Erythroblast (primary cell): ENCODE measurements around the gene SLIT1.

Experiments
- GATA1 ChIP-seq: IDR thresholded peaks from 2 replicates; pipeline ENCODE4 v1.6.1; 2011; ENCODE audit warnings: low read depth, mild to moderate bottlenecking, control low read depth, low read length, moderate library complexity
- POLR2A ChIP-seq: IDR thresholded peaks from 2 replicates; pipeline ENCODE4 v1.6.1; 2011; ENCODE audit warnings: mild to moderate bottlenecking, low read length

- no peak for TF ChIP-seq POLR2A
- no peak for TF ChIP-seq GATA1
Observed at GRCh38 chr10:97128039-97128492, 57.7 kb downstream of the SLIT1 start.
